HL-60/S4 treated with retinoic acid at 250 ng/mL for 4 days and 3 days (cell line): Measurements from ENCODE around the gene TENM3.

Experiments used
- in situ Hi-C: fragments of 300-500 bp; cut with MboI; formaldehyde crosslinking; loops from 2 replicates; pipeline ENCODE4 v1.7.0; 2022; ENCODE audit warnings: low sequenced_read_pairs

TENM3 gene

DNA sequence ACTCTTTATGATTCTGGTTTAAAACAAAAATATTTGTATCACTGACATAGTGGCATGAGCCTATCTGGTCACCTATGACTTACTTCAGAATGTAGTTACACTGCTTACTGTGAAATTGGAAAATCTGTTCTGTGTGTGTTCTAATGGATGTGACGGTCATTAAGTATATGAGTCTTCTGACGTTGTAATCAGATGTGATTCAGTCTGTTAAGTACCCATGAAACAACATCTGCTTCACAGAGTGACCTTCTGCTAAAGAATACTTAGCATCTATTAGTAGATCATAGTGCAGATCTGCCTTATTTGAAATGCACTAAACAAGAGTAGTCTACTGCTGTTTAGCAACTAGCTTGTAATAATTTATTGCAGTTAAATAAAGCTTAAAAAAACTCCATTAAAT is 356.9 kb downstream of the TENM3 start:
- in situ Hi-C loops, result no loop called here

GRCh38 chr4:182600856-182601255 is 357.7 kb downstream of the TENM3 start:
- in situ Hi-C loops, result no loop called here

DNA sequence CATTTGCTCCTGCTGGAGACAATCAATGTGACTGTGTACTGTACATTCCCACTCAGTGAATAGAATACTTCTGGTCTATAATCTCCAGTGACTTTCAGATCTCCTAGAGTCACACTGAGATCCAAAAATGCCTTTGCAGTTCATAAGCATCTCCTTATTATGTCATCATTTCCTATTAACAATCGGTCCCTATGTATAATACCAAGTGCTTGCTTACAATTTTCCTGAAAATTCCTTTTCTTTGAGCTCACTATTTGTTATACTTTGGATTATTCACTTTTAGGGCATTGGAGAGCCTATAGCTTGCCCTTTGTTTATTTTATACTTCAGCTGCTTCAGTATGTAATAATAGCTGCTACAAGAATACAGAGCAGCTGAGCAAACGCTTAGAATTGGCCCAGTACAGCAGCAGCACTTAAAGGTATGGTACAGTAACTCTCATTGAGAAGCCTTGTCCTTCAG is 361.0 kb downstream of the TENM3 start:
- in situ Hi-C loops, result no loop called here

DNA sequence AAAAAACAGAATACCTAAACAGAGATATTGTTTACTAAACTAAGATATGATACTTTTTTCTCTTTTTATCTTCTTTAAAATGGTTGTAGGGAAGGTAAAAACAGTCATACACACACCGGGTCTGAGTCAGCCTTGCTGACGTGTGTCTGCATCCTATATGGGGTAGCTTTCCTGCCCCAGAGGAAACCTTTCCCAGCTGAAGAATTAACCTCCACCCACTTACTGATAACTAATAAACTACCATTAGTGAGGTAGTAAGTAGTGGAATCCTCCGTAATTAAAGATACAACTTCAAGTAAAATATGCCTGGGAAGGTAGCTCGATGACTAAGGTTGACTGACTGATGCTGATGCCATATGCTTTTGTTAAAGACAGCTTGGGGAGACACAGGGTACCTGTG is 361.8 kb downstream of the TENM3 start:
- in situ Hi-C loops, result no loop called here

DNA sequence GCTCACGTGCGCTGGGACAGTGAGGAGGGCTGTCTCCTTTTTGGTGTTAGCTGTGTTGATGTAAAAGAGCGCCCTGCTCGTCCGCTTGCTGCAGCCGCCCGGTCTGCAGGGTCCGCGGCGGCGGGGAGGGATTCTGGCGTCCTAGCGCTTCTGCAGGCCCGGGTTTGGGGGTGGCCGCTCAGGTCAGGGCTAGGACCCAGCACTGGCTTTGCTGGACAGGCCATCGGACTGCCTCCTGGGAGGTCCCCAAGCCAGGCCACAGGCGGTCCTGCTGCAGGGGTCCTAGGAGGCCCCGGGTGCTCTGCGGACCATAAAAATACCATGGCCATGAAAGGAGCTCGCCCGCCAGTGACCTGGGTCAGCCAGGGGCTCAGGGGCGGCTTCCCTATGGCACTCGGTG is 365.3 kb downstream of the TENM3 start:
- in situ Hi-C loops, result no loop called here

DNA sequence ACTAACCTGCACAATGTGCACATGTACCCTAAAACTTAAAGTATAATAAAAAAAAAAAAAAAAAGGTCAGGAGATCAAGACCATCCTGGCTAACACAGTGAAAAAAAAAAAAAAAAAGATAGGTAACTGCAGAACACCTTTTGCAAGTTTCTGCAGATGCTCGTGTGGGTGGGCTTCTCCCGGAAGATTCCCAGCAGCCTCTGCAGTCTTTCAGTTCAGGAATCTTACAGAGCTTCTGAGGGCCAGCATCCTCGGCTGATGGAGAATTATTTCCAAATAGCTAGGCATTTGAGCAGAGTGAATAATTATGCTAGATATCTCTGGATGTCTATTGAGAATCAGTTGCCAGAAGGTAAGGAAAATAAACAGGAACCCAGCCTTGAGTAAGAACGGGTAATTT is 373.3 kb downstream of the TENM3 start:
- in situ Hi-C loops, result no loop called here

DNA sequence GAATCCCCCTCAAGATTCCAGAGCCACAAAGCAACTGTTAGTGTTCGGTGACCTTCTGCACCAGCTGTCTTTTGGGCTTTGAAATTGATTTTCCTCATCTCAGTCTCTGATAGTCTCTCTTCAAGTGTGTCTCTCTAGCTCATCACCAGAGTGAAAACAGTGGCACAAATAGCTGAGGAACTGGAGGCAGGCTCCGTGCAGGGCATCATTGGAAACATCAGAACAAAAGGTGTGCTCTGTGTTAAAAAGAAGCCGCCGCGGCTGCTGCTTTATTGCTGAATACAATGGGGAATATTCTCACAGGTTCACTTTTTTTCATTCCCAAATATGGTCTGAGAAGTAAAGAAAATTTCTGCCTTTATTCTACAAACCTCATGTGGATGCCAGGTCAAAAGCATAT is 376.5 kb downstream of the TENM3 start:
- in situ Hi-C loops, result no loop called here

- in situ Hi-C loops, result no loop called here
Observed at GRCh38 chr4:182620111-182620980, 377.1 kb downstream of the TENM3 start.

- in situ Hi-C loops, result no loop called here
Observed at GRCh38 chr4:182624281-182624680, 381.1 kb downstream of the TENM3 start.

DNA sequence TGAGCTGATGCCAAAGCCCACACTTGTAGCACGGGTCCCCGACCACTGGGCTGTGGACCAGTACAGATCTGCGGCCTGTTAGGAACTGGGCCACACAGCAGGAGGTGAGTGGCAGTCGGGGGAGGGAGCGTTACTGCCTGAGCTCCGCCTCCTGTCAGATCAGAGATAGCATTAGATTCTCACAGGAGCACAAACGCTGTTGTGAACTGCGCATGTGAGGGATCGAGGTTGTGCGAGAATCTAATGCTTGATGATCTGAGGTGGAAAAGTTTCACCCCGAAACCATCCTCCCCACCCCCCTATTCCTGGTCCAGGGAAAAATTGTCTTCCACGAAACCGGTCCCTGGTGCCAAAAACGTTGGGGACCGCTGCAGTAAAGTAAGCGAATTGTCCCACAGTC is 382.0 kb downstream of the TENM3 start:
- in situ Hi-C loops, result no loop called here

DNA sequence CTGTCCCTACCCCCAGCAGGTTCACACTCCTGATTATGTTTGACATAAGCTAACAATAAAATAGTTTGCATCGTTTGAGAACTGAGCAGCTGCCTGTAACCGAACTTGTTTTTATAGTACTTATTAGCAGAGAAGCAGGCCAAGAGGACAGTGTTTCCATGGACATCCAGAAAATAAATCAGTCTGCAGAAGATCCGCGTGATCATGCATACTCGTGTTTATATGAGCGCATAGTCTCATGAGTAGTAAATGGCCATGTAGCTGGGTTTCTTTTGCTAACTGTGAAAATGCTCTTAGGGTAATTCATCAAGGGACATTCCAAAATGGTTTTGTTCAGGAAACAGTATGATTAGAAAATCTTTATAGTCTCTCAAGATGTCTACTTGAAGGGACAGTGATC is 384.8 kb downstream of the TENM3 start:
- in situ Hi-C loops, result no loop called here

DNA sequence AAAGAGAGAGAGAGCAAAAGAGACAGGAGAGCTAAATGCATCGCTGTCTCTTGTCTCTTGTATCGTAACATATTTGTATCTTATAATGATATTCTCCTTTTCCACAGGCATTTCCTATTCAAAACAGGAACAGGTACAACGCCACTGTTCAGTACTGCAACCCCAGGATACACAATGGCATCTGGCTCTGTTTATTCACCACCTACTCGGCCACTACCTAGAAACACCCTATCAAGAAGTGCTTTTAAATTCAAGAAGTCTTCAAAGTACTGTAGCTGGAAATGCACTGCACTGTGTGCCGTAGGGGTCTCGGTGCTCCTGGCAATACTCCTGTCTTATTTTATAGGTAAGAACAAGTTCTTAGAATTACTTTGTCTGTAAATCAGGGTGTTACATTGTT is 385.3 kb downstream of the TENM3 start:
- in situ Hi-C loops, result no loop called here

DNA sequence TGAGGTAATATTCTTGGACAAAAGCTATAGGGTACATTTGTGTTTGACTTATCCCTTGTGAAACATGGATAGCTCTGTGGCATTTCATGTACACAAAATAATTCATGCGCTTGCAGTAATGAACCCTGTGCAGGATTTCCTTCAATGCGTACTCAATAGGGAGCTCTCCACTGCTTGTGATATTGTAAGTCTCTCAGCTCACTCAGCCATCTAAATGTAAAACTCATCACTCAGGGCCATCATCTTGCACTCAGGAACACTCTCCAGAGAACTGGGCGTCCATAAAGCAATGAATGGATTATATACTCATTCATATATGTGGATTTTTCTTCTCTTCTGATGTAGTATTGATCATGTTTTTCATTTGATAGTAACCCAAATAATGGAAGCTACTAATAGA is 385.9 kb downstream of the TENM3 start:
- in situ Hi-C loops, result no loop called here

DNA sequence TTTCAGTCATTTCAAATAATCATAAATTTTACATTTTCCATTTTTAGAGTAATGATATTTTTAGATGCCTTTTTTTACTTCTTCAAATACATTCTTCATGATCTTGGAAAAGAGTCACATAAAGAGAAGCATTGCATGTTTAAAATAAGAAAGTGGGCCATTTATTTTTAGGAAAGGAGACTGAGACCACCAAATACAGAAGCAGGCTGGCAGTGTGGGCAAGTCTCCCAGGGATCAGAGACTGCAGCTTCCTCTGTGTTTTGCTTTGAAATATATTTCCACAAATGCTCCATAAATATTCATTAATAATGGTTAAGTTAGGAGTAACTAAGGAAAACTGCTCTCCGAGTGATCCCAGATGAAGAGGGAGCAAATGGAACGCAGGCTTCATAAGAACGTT is 397.3 kb downstream of the TENM3 start:
- in situ Hi-C loops, result no loop called here

GRCh38 chr4:182640932-182641331 is 397.7 kb downstream of the TENM3 start:
- in situ Hi-C loops, result no loop called here

DNA sequence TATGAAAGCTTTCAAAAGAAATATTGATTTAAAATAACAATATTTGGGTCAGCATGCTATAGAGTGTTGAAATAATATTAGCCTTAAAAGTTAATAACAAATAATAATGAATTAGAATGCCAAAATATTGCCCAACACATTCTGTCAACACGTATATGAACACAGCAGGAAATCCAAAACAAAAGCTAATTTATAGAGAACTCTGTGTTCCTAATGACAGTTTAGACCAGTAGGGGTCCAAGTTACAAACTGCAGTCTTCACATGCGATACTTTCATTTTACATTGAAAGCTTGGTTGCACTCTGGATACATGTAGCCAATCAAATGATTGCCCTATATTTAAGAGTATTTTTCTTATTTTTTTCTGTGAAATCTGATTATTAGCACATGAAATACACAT is 399.6 kb downstream of the TENM3 start:
- in situ Hi-C loops, result no loop called here

DNA sequence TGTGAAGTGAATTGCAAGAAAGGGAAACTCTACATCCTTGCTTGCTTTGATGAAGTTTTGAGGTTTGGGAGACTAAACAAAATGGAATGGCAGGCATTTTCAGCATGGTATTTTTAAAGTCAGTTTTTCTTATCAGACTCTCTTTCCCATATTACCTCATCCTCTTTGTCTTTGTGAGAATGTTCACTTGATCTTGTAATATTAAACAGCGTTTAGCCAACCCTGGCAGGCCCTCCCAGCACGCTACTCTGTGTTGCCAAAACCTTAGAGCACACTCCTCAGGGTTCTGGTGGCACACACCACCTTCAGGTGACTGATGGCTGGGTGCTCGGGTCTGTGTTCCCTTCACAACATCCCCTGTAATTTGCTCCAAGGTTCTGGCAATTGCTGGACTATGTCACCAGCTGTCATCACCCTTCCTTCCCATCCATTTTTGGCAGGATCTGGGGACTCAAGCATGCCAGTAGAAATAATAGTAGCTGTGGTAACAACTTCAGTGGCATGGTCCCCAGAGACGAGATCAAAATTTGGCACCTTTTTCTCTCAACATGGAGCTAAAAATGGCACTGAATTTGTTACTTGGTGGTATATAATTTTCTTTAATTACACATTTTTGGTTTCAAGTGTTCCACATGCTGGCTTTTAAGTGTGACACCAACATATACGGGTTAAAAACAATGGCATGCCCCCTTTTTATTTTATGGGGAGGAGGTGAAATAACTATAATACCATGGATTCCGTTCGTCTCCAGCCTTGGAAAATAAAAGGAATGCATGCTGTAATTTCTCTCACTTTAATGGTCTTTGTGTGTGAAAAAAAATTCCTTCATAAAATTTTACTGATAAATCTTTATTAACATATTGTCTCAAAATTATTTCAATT is 400.8 kb downstream of the TENM3 start:
- in situ Hi-C loops, result no loop called here

DNA sequence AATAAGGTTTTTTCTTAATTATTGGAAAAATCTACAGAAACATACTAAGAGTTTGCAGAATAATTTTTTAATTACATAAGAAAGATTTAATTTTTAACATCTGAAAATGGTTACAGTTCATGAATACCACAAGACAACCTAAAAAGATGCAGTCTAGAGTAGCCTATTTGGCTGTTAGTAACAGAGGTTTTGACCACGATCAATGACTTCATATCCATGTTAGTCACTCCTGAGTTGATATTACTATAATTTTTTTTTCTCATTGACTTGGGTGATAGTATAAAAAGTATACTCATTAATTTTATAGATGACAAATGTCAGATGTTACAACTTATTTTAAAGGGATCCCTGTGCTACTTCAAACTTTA is 401.5 kb downstream of the TENM3 start:
- in situ Hi-C loops, result no loop called here

- in situ Hi-C loops, result no loop called here
Observed at GRCh38 chr4:182645511-182645910, 402.3 kb downstream of the TENM3 start.

- in situ Hi-C loops, result no loop called here
Observed at GRCh38 chr4:182647646-182648300, 404.6 kb downstream of the TENM3 start.

GRCh38 chr4:182648766-182649165 is 405.6 kb downstream of the TENM3 start:
- in situ Hi-C loops, result no loop called here
